Neural progenitor cell (in vitro differentiated cells): ENCODE data around the gene PTPRR. TPM values are rescaled to one million over a fixed set of nuclear protein-coding genes. Genes with fewer than 3 reads are reported as not detected.

Source experiments
- DNase-seq: peaks from one replicate; pipeline ENCODE4 v3.0.0-alpha.2; 2016; ENCODE audit warnings: low spot score
- H2AFZ ChIP-seq: fragments of 200-600 bp; sonication (generic); replicated peaks from 2 replicates; pipeline ENCODE4 v1.6.1; 2016; ENCODE audit warnings: antibody characterized with exemption
- H3F3A ChIP-seq: fragments of 200-600 bp; sonication (generic); 2 replicates; pipeline ENCODE4 v1.6.1; 2016; ENCODE audit warnings: antibody characterized with exemption, low read depth
- H3K27ac ChIP-seq: fragments of 200-600 bp; sonication (generic); 2 replicates; pipeline ENCODE4 v1.5.1; 2016; ENCODE audit warnings: mild to moderate bottlenecking
- H3K27me3 ChIP-seq: fragments of 200-600 bp; sonication (generic); 2 replicates; pipeline ENCODE4 v1.6.1; 2016; ENCODE audit warnings: mild to moderate bottlenecking, moderate library complexity
- H3K36me3 ChIP-seq: fragments of 200-600 bp; sonication (generic); 2 replicates; pipeline ENCODE4 v1.5.1; 2016
- H3K4me1 ChIP-seq: fragments of 200-600 bp; sonication (generic); 2 replicates; pipeline ENCODE4 v1.6.1; 2016; ENCODE audit warnings: mixed run types
- H3K4me2 ChIP-seq: fragments of 200-600 bp; sonication (generic); 2 replicates; pipeline ENCODE4 v1.6.1; 2016
- H3K4me3 ChIP-seq: fragments of 200-600 bp; sonication (generic); 2 replicates; pipeline ENCODE4 v1.5.1; 2016
- H3K79me2 ChIP-seq: fragments of 200-600 bp; sonication (generic); 2 replicates; pipeline ENCODE4 v1.6.1; 2016; ENCODE audit warnings: low read depth
- H3K9ac ChIP-seq: fragments of 200-600 bp; sonication (generic); 2 replicates; pipeline ENCODE4 v1.6.1; 2016
- H3K9me3 ChIP-seq: fragments of 200-600 bp; sonication (generic); 2 replicates; pipeline ENCODE4 v1.5.1; 2016; ENCODE audit warnings: low read depth
- H4K20me1 ChIP-seq: fragments of 200-600 bp; sonication (generic); 2 replicates; pipeline ENCODE4 v1.6.1; 2016; ENCODE audit warnings: low read depth
- H3K27ac Mint-ChIP-seq: 3 replicates; pipeline ENCODE4 v1.8.0; 2021; ENCODE audit warnings: mixed read lengths
- H3K27me3 Mint-ChIP-seq: 2 replicates; pipeline ENCODE4 v1.8.0; 2022; ENCODE audit warnings: low read depth, mild to moderate bottlenecking, inconsistent platforms, moderate library complexity, mixed read lengths; ENCODE audit not compliant: insufficient read depth
- H3K36me3 Mint-ChIP-seq: 3 replicates; pipeline ENCODE4 v1.8.0; 2021; ENCODE audit warnings: mixed read lengths
- H3K4me1 Mint-ChIP-seq: 3 replicates; pipeline ENCODE4 v1.8.0; 2021; ENCODE audit warnings: mixed read lengths
- H3K4me3 Mint-ChIP-seq: 3 replicates; pipeline ENCODE4 v1.8.0; 2021; ENCODE audit warnings: mild to moderate bottlenecking, moderate library complexity, mixed read lengths
- H3K9me3 Mint-ChIP-seq: 3 replicates; pipeline ENCODE4 v1.8.0; 2020; ENCODE audit warnings: mixed read lengths
- CTCF ChIP-seq: fragments of 200-600 bp; sonication (generic); IDR thresholded peaks from 2 replicates; pipeline ENCODE4 v1.5.1; 2017; ENCODE audit warnings: antibody characterized with exemption, mild to moderate bottlenecking
- EZH2 ChIP-seq: fragments of 200-600 bp; sonication (generic); IDR thresholded peaks from 2 replicates; pipeline ENCODE4 v1.6.1; 2017; ENCODE audit warnings: antibody characterized with exemption, mild to moderate bottlenecking, moderate library complexity
- EZH2phosphoT487 ChIP-seq: fragments of 200-600 bp; sonication (generic); IDR thresholded peaks from 2 replicates; pipeline ENCODE4 v1.6.1; 2017; ENCODE audit warnings: antibody characterized with exemption
- total RNA-seq: library from RNA; depleted of rRNA; stranded (reverse); fragments of >200 nt; gene quantifications from 2 replicates; pipeline ENCODE4 v1.2.3, GENCODE V29; 2015; ENCODE audit warnings: low replicate concordance

Gene PTPRR
- total RNA-seq, 1 donor from 2014 or later, result not detected

GRCh38 chr12:70754330-70754741 is 166.2 kb downstream of the PTPRR start:
- H3K4me2 ChIP-seq, result no peak overlapping the region
- H3K27ac Mint-ChIP-seq, result no peak overlapping the region

GRCh38 chr12:70752327-70752726 is 168.2 kb downstream of the PTPRR start:
- Histone ChIP-seq H3K9me3 (no peaks in the 10 kb centered on the region), H3K9ac (no peak overlapping the region), H3K36me3 (no peaks in the 10 kb centered on the region), H3K79me2 (no peaks in the 10 kb centered on the region), H3K27ac (no peak overlapping the region), H3F3A (no peaks in the 10 kb centered on the region), H3K4me1 (peaks cover 21% of the 10 kb centered on the region), H3K27me3 (no peaks in the 10 kb centered on the region), H2AFZ (no peak overlapping the region), H3K4me2 (no peak overlapping the region), H4K20me1 (no peaks in the 10 kb centered on the region), H3K4me3 (no peak overlapping the region)
- DNase-seq, result no peak
- H3K27me3 Mint-ChIP-seq, result no peaks in the 10 kb centered on the region
- no peaks in the 10 kb centered on the region for H3K9me3 Mint-ChIP-seq
- no peak overlapping the region for H3K4me3 Mint-ChIP-seq
- H3K27ac Mint-ChIP-seq, result no peak overlapping the region
- no peak for TF ChIP-seq EZH2phosphoT487
- no peak for TF ChIP-seq CTCF
- H3K36me3 Mint-ChIP-seq, result no peaks in the 10 kb centered on the region
- peaks cover 11% of the 10 kb centered on the region for H3K4me1 Mint-ChIP-seq

More at GRCh38 chr12:70754330-70754741, 166.2 kb downstream of the PTPRR start:
- no peak overlapping the region for H3K27ac ChIP-seq
- Mint-ChIP-seq H3K4me1 (peaks cover 23% of the 10 kb centered on the region), H3K9me3 (no peaks in the 10 kb centered on the region), H3K4me3 (no peak overlapping the region), H3K36me3 (no peaks in the 10 kb centered on the region), H3K27me3 (no peaks in the 10 kb centered on the region)
- H3K79me2 ChIP-seq, result no peaks in the 10 kb centered on the region
- H2AFZ ChIP-seq, result peak overlapping the region; percentile 38
- no peaks in the 10 kb centered on the region for H3K27me3 ChIP-seq
- no peak for TF ChIP-seq EZH2phosphoT487
- TF ChIP-seq CTCF, result no peak
- TF ChIP-seq EZH2, result no peak
- H3F3A ChIP-seq, result peaks cover 8% of the 10 kb centered on the region
- no peaks in the 10 kb centered on the region for H3K9me3 ChIP-seq
- H4K20me1 ChIP-seq, result no peaks in the 10 kb centered on the region
- H3K4me1 ChIP-seq, result peaks cover 34% of the 10 kb centered on the region
- H3K36me3 ChIP-seq, result no peaks in the 10 kb centered on the region
- no peak overlapping the region for H3K4me3 ChIP-seq
- DNase-seq, result no peak
- no peak overlapping the region for H3K9ac ChIP-seq

GRCh38 chr12:70749931-70750330 is 170.6 kb downstream of the PTPRR start:
- H3K9me3 ChIP-seq, result no peaks in the 10 kb centered on the region
- no peaks in the 10 kb centered on the region for H3K4me1 ChIP-seq
- H3K27me3 ChIP-seq, result no peaks in the 10 kb centered on the region
- no peak overlapping the region for H2AFZ ChIP-seq
- Mint-ChIP-seq H3K36me3 (no peaks in the 10 kb centered on the region), H3K4me1 (no peaks in the 10 kb centered on the region), H3K4me3 (no peak overlapping the region), H3K9me3 (no peaks in the 10 kb centered on the region), H3K27ac (no peak overlapping the region), H3K27me3 (no peaks in the 10 kb centered on the region)
- H3F3A ChIP-seq, result no peaks in the 10 kb centered on the region
- no peak overlapping the region for H3K4me3 ChIP-seq
- no peaks in the 10 kb centered on the region for H3K79me2 ChIP-seq
- no peak overlapping the region for H3K27ac ChIP-seq
- no peaks in the 10 kb centered on the region for H4K20me1 ChIP-seq
- H3K36me3 ChIP-seq, result no peaks in the 10 kb centered on the region
- TF ChIP-seq CTCF (no peak), EZH2phosphoT487 (no peak), EZH2 (no peak)
- H3K4me2 ChIP-seq, result no peak overlapping the region
- no peak for DNase-seq
- no peak overlapping the region for H3K9ac ChIP-seq
